ENCODE measurements around the gene ANKRD29. TPM values are rescaled to one million over a fixed set of nuclear protein-coding genes. Genes with fewer than 3 reads are reported as not detected.

ANKRD29 gene
- total RNA-seq, 1 donor from 2014 or later: not detected

DNA sequence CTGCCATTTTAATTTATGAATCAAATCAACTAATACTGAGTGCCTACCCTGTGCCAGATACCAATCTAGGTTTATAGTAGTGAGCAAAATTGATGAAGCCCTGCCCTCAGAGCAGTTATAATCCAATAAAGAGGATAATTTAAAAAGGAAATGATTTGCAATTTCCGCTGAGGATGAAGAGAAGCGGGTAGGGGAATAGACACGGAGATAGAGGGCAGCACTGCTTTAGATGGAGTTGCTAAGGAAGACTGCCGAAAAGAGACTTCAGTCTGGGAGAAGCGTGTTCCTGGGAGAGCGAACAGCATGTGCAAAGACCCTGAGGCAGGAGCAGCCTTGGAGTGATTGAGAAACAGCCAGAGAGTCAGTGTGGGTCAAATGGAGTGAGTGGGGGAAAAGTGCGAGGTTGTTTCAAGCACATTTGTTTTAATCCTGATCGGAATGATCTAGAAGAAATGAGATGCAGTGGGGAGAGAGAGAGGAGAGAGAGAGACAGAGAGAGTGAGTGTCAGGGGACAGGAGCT lies 38.9 kb upstream of the ANKRD29 start:
- DNase-seq: no peak
- H3K9me3 Mint-ChIP-seq (ENCODE audit: unreplicated experiment): no peaks in the 10 kb centered on the region
- H3K27ac Mint-ChIP-seq (ENCODE audit: unreplicated experiment): no peak overlapping the region
- H3K36me3 Mint-ChIP-seq (ENCODE audit: unreplicated experiment): no peaks in the 10 kb centered on the region
- TF ChIP-seq, protein P1, sequence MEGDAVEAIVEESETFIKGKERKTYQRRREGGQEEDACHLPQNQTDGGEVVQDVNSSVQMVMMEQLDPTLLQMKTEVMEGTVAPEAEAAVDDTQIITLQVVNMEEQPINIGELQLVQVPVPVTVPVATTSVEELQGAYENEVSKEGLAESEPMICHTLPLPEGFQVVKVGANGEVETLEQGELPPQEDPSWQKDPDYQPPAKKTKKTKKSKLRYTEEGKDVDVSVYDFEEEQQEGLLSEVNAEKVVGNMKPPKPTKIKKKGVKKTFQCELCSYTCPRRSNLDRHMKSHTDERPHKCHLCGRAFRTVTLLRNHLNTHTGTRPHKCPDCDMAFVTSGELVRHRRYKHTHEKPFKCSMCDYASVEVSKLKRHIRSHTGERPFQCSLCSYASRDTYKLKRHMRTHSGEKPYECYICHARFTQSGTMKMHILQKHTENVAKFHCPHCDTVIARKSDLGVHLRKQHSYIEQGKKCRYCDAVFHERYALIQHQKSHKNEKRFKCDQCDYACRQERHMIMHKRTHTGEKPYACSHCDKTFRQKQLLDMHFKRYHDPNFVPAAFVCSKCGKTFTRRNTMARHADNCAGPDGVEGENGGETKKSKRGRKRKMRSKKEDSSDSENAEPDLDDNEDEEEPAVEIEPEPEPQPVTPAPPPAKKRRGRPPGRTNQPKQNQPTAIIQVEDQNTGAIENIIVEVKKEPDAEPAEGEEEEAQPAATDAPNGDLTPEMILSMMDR (IDR thresholded peaks at IDR 0.05; ENCODE audit: partially characterized antibody, unreplicated experiment): no peak
- no peaks in the 10 kb centered on the region for H3K4me1 Mint-ChIP-seq (ENCODE audit: low read depth, unreplicated experiment)
- no peak overlapping the region for H3K4me3 Mint-ChIP-seq (ENCODE audit: unreplicated experiment)
- H3K27me3 Mint-ChIP-seq (ENCODE audit: unreplicated experiment): no peaks in the 10 kb centered on the region

DNA sequence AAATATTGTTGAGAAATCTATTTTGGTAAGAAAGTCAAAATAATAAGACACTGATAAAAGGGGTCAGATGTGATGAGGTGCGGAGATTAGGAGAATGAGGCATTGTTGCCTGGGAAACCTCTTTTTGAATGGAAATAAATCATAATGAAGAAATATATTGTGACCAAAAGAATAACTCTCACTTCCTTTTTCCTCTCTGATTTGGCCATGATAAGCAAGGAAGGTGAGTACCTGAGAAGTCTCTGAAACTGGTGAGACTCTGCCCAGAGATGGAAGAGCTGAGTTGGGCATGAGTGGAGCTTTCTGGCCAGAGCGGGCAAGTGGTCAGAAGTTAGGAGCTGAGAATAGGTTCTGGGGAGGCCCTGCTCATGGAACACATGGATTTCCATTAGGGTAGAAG lies 38.3 kb upstream of the ANKRD29 start:
- DNase-seq: no peak
- H3K4me1 Mint-ChIP-seq (ENCODE audit: low read depth, unreplicated experiment): no peaks in the 10 kb centered on the region
- H3K27ac Mint-ChIP-seq (ENCODE audit: unreplicated experiment): no peak overlapping the region
- no peaks in the 10 kb centered on the region for H3K27me3 Mint-ChIP-seq (ENCODE audit: unreplicated experiment)
- no peaks in the 10 kb centered on the region for H3K36me3 Mint-ChIP-seq (ENCODE audit: unreplicated experiment)
- no peaks in the 10 kb centered on the region for H3K9me3 Mint-ChIP-seq (ENCODE audit: unreplicated experiment)
- TF ChIP-seq, protein P1 (IDR thresholded peaks at IDR 0.05; ENCODE audit: partially characterized antibody, unreplicated experiment): no peak
- no peak overlapping the region for H3K4me3 Mint-ChIP-seq (ENCODE audit: unreplicated experiment)

DNA sequence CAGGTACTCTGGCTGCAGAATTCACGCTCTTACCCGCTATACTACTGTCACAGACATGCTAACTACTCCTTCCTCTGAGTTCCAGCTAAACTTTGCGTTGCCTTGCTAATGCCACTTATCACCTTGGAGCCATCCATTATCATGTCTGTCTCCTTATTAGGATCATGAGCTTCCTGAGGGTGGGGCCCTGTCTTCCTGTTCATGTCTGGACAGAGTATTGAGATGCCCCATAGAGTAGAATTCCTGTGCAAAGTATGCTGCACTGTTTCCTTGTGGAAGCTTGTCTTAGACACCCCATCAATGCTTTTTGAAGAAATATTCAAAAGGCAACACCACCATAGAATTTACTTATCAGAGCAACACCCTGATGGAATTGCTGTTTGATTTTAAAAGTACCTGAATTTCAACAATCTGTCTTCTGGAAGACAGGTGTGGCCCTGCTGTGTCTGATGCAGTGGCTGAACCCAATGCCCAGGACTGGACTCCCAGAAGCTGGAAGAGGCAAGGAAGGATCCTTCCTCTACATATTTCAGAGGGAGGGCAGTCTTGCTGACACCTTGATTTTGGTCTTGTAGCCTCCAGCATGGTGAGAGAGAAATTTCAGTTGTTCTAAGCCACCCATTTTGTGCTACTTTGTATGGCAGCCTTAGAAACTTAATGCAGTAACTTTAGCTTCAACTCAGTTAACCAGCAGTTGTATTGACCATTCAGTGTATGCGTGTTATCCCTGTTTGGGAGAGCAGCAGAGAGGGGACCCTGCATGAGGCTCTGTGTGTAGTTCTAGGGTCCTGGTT lies 32.1 kb upstream of the ANKRD29 start:
- DNase-seq: no peak
- Mint-ChIP-seq H3K27ac (ENCODE audit: unreplicated experiment) (no peak overlapping the region), H3K27me3 (ENCODE audit: unreplicated experiment) (peaks cover 10% of the 10 kb centered on the region), H3K4me3 (ENCODE audit: unreplicated experiment) (no peak overlapping the region), H3K4me1 (ENCODE audit: low read depth, unreplicated experiment) (no peaks in the 10 kb centered on the region), H3K36me3 (ENCODE audit: unreplicated experiment) (no peaks in the 10 kb centered on the region), H3K9me3 (ENCODE audit: unreplicated experiment) (no peaks in the 10 kb centered on the region)
- TF ChIP-seq, protein P1 (IDR thresholded peaks at IDR 0.05; ENCODE audit: partially characterized antibody, unreplicated experiment): no peak

DNA sequence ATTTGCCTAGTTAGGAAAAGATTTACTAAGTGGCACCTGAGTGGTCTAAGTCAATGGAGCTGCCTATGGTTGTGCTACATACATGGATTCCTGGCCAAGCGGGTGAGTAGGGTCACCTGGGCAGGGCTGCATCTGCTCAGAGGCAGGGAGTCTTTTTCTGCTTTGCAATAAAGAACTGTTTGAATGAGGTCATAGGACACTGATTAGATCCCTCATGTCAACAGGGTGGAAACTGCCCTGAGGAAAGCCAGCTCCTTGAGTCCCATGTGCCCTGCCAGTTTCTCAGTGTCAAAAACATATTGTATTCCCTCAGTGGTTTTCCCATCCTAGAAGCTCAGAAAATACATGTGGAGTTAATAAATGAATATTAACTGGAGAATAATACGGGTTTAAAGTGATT lies 31.1 kb upstream of the ANKRD29 start:
- Mint-ChIP-seq H3K36me3 (ENCODE audit: unreplicated experiment) (no peaks in the 10 kb centered on the region), H3K4me3 (ENCODE audit: unreplicated experiment) (no peak overlapping the region), H3K9me3 (ENCODE audit: unreplicated experiment) (no peaks in the 10 kb centered on the region), H3K4me1 (ENCODE audit: low read depth, unreplicated experiment) (no peaks in the 10 kb centered on the region), H3K27me3 (ENCODE audit: unreplicated experiment) (peaks cover 10% of the 10 kb centered on the region), H3K27ac (ENCODE audit: unreplicated experiment) (no peak overlapping the region)
- TF ChIP-seq, protein P1 (IDR thresholded peaks at IDR 0.05; ENCODE audit: partially characterized antibody, unreplicated experiment): no peak
- DNase-seq: no peak

DNA sequence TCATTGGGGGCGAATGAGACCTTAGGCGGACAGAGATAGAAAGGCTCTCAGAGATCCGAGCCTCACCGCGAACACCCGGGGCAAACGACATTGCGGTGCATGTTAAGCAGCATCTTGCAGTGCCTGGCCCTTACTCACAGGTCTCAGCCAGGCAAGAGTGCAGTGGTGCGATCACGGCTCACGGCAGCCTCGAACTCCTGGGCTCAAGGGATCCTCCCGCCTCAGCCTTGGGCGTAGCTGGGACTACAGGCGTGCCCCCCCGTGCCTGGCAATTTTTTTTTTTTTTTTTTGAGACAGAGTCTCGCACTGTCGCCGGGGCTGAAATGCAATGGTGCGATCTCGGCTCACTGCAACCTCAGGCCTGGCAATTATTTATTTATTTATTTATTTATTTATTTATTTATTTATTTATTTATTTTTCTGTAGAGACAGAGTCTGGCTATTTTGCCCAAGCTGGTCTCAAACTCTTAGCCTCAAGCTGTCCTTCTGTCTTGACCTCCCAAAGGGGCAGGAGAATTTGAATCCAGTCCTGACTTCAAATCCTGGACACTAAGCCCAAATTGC lies 27.9 kb upstream of the ANKRD29 start:
- Mint-ChIP-seq H3K9me3 (ENCODE audit: unreplicated experiment) (peaks cover 2% of the 10 kb centered on the region), H3K27ac (ENCODE audit: unreplicated experiment) (no peak overlapping the region), H3K4me1 (ENCODE audit: low read depth, unreplicated experiment) (no peaks in the 10 kb centered on the region), H3K4me3 (ENCODE audit: unreplicated experiment) (peak overlapping the region; percentile 64), H3K27me3 (ENCODE audit: unreplicated experiment) (peaks cover 14% of the 10 kb centered on the region), H3K36me3 (ENCODE audit: unreplicated experiment) (no peaks in the 10 kb centered on the region)
- TF ChIP-seq, protein P1 (IDR thresholded peaks at IDR 0.05; ENCODE audit: partially characterized antibody, unreplicated experiment): no peak
- peak; percentile 16 for DNase-seq
